ENCODE results near the gene AGER.

The AGER gene

GRCh38 chr6:32133786-32134185 is 50.3 kb downstream of the AGER start:
- in situ Hi-C loops (cut with HindIII; ENCODE audit: low sequenced_read_pairs), result no loop called here
- DNase-seq (ENCODE audit: low read depth), result no peak
- no peak overlapping the region for H3K4me3 ChIP-seq (ENCODE audit: low read depth, low read length)
- TF ChIP-seq CTCF (IDR thresholded peaks at IDR 0.05; ENCODE audit: low read depth, low read length, missing control alignments), result no peak

- H3K4me3 ChIP-seq (ENCODE audit: low read depth, low read length), result no peak overlapping the region
- no peak for DNase-seq (ENCODE audit: low read depth)
- in situ Hi-C loops (cut with HindIII; ENCODE audit: low sequenced_read_pairs), result no loop called here
- no peak for TF ChIP-seq CTCF (IDR thresholded peaks at IDR 0.05; ENCODE audit: low read depth, low read length, missing control alignments)
These were observed 51.9 kb downstream of the AGER start for GRCh38 chr6:32132110-32132509.

- in situ Hi-C loops (cut with HindIII; ENCODE audit: low sequenced_read_pairs), result no loop called here
- no peak for DNase-seq (ENCODE audit: low read depth)
- no peak overlapping the region for H3K4me3 ChIP-seq (ENCODE audit: low read depth, low read length)
- no peak for TF ChIP-seq CTCF (IDR thresholded peaks at IDR 0.05; ENCODE audit: low read depth, low read length, missing control alignments)
These were observed 52.6 kb downstream of the AGER start for GRCh38 chr6:32131439-32131948.

Measured in astrocyte of the cerebellum (primary cell).